ENCODE results near the gene CEP41.

Gene CEP41

GRCh38 chr7:130393841-130394411 lies 46.9 kb downstream of the CEP41 start:
- Histone ChIP-seq H2BK12ac (ENCODE audit: low read length in 2 of 2) (no peak overlapping the region), H3K9ac (ENCODE audit: low read length) (peak overlapping the region; percentile 7), H2BK5ac (ENCODE audit: low read depth, low read length, poor library complexity, severe bottlenecking) (no peak overlapping the region), H3K23ac (ENCODE audit: low read length in 2 of 2) (no peak overlapping the region), H2AK5ac (ENCODE audit: low read length, severe bottlenecking) (peak overlapping the region; percentile 37), H3K4me1 (ENCODE audit: control insufficient read depth, insufficient read depth, low read depth, low read length) (peaks cover 3% of the 10 kb centered on the region), H4K8ac (ENCODE audit: low read length) (no peak overlapping the region), H4K91ac (ENCODE audit: low read length) (no peak overlapping the region), H3K18ac (ENCODE audit: low read depth in 1 of 2, low read length in 2 of 2) (no peak overlapping the region), H2AFZ (ENCODE audit: low read depth, low read length) (no peak overlapping the region), H3K14ac (ENCODE audit: low read length in 2 of 2) (no peak overlapping the region), H3K4me3 (ENCODE audit: insufficient read depth in 1 of 2, low read depth in 1 of 2, low read length in 2 of 2) (peak overlapping the region in 1 of 2 experiments; percentile 3), H3K36me3 (ENCODE audit: control insufficient read depth in 1 of 2, insufficient read depth in 2 of 2, low read depth in 1 of 2, low read length in 2 of 2) (peaks cover 0 to 4% of the 10 kb centered on the region in 2 experiments), H3K27me3 (ENCODE audit: control insufficient read depth in 1 of 2, insufficient read depth in 1 of 2, low read length in 2 of 2) (no peaks in the 10 kb centered on the region), H3K4me2 (ENCODE audit: low read length, poor library complexity, severe bottlenecking) (no peak overlapping the region), H3K79me1 (replicated peaks; ENCODE audit: low read length, poor library complexity, severe bottlenecking) (no peaks in the 10 kb centered on the region), H3K9me3 (ENCODE audit: control insufficient read depth, low read length) (no peaks in the 10 kb centered on the region), H2BK15ac (ENCODE audit: low read depth, poor library complexity, severe bottlenecking) (no peak overlapping the region), H3K27ac (ENCODE audit: low read length, poor library complexity, severe bottlenecking) (no peak overlapping the region), H3K4ac (ENCODE audit: low read depth in 1 of 2, low read length in 2 of 2) (peak overlapping the region in 1 of 2 experiments; percentile 26), H2BK120ac (ENCODE audit: low read depth, low read length) (no peak overlapping the region)
- no peak for DNase-seq
- WGBS = 97% methylated on average over 9 of the region's 10 CpGs

GRCh38 chr7:130393101-130393561 lies 47.7 kb downstream of the CEP41 start:
- peak overlapping the region; percentile 45 for H4K8ac ChIP-seq (ENCODE audit: low read length)
- peaks cover 4% of the 10 kb centered on the region for H3K4me1 ChIP-seq (ENCODE audit: control insufficient read depth, insufficient read depth, low read depth, low read length)
- peak overlapping the region; percentile 96 for H3K27ac ChIP-seq (ENCODE audit: low read length, poor library complexity, severe bottlenecking)
- H4K91ac ChIP-seq (ENCODE audit: low read length) = no peak overlapping the region
- no peak overlapping the region for H2BK120ac ChIP-seq (ENCODE audit: low read depth, low read length)
- no peaks in the 10 kb centered on the region for H3K79me1 ChIP-seq (replicated peaks; ENCODE audit: low read length, poor library complexity, severe bottlenecking)
- no peak overlapping the region for H3K18ac ChIP-seq (ENCODE audit: low read depth in 1 of 2, low read length in 2 of 2)
- no peak overlapping the region for H3K14ac ChIP-seq (ENCODE audit: low read length in 2 of 2)
- no peak overlapping the region for H3K4ac ChIP-seq (ENCODE audit: low read depth in 1 of 2, low read length in 2 of 2)
- H3K9ac ChIP-seq (ENCODE audit: low read length) = peak overlapping the region; percentile 74
- no peak overlapping the region for H3K23ac ChIP-seq (ENCODE audit: low read length in 2 of 2)
- H3K27me3 ChIP-seq (ENCODE audit: control insufficient read depth in 1 of 2, insufficient read depth in 1 of 2, low read length in 2 of 2) = no peaks in the 10 kb centered on the region
- WGBS = 92% methylated on average over 5 of the region's 5 CpGs
- no peaks in the 10 kb centered on the region for H3K9me3 ChIP-seq (ENCODE audit: control insufficient read depth, low read length)
- peak overlapping the region in 1 of 2 experiments; percentile 3 for H3K4me3 ChIP-seq (ENCODE audit: insufficient read depth in 1 of 2, low read depth in 1 of 2, low read length in 2 of 2)
- no peak overlapping the region for H3K4me2 ChIP-seq (ENCODE audit: low read length, poor library complexity, severe bottlenecking)
- DNase-seq = peak; percentile 39
- no peak overlapping the region for H2AFZ ChIP-seq (ENCODE audit: low read depth, low read length)
- peak overlapping the region; percentile 89 for H2AK5ac ChIP-seq (ENCODE audit: low read length, severe bottlenecking)
- H2BK12ac ChIP-seq (ENCODE audit: low read length in 2 of 2) = peak overlapping the region in 1 of 2 experiments; percentile 80
- peaks cover 0 to 3% of the 10 kb centered on the region in 2 experiments for H3K36me3 ChIP-seq (ENCODE audit: control insufficient read depth in 1 of 2, insufficient read depth in 2 of 2, low read depth in 1 of 2, low read length in 2 of 2)
- H2BK15ac ChIP-seq (ENCODE audit: low read depth, poor library complexity, severe bottlenecking) = no peak overlapping the region
- peak overlapping the region; percentile 19 for H2BK5ac ChIP-seq (ENCODE audit: low read depth, low read length, poor library complexity, severe bottlenecking)

DNA sequence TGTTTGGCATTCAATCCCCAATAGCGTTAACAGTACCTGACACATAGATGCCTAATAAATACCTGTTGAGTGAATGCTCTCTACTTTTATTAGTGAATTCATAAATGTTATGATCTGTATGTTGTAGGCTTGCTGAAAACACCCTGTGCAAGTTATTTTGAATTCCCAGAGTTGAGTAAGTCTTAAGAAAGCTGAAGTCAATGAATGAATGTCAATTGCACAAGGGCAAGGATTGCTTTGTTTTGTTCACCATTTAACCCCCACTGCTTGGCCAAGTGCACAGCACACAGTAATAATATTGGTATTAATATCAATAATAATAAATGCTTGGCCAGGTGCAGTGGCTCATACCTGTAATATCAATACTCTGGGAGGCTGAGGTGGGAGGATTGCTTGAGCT lies 50.3 kb downstream of the CEP41 start:
- no peaks in the 10 kb centered on the region for H3K36me3 ChIP-seq (ENCODE audit: control insufficient read depth in 1 of 2, insufficient read depth in 2 of 2, low read depth in 1 of 2, low read length in 2 of 2)
- no peaks in the 10 kb centered on the region for H3K79me1 ChIP-seq (replicated peaks; ENCODE audit: low read length, poor library complexity, severe bottlenecking)
- H3K4me3 ChIP-seq (ENCODE audit: insufficient read depth in 1 of 2, low read depth in 1 of 2, low read length in 2 of 2) = no peak overlapping the region
- no CpG with 5 or more reads among the region's 1 CpG for WGBS
- H3K18ac ChIP-seq (ENCODE audit: low read depth in 1 of 2, low read length in 2 of 2) = no peak overlapping the region
- H2BK12ac ChIP-seq (ENCODE audit: low read length in 2 of 2) = no peak overlapping the region
- H3K4me1 ChIP-seq (ENCODE audit: control insufficient read depth, insufficient read depth, low read depth, low read length) = peaks cover 15% of the 10 kb centered on the region
- H3K27ac ChIP-seq (ENCODE audit: low read length, poor library complexity, severe bottlenecking) = no peak overlapping the region
- H4K91ac ChIP-seq (ENCODE audit: low read length) = no peak overlapping the region
- no peak overlapping the region for H3K4ac ChIP-seq (ENCODE audit: low read depth in 1 of 2, low read length in 2 of 2)
- H2AFZ ChIP-seq (ENCODE audit: low read depth, low read length) = no peak overlapping the region
- peak overlapping the region; percentile 87 for H2AK5ac ChIP-seq (ENCODE audit: low read length, severe bottlenecking)
- no peaks in the 10 kb centered on the region for H3K9me3 ChIP-seq (ENCODE audit: control insufficient read depth, low read length)
- no peak overlapping the region for H3K4me2 ChIP-seq (ENCODE audit: low read length, poor library complexity, severe bottlenecking)
- no peak overlapping the region for H3K23ac ChIP-seq (ENCODE audit: low read length in 2 of 2)
- no peak overlapping the region for H2BK120ac ChIP-seq (ENCODE audit: low read depth, low read length)
- no peak overlapping the region for H3K14ac ChIP-seq (ENCODE audit: low read length in 2 of 2)
- H3K27me3 ChIP-seq (ENCODE audit: control insufficient read depth in 1 of 2, insufficient read depth in 1 of 2, low read length in 2 of 2) = no peaks in the 10 kb centered on the region
- H4K8ac ChIP-seq (ENCODE audit: low read length) = no peak overlapping the region
- no peak overlapping the region for H2BK5ac ChIP-seq (ENCODE audit: low read depth, low read length, poor library complexity, severe bottlenecking)
- no peak overlapping the region for H2BK15ac ChIP-seq (ENCODE audit: low read depth, poor library complexity, severe bottlenecking)
- no peak for DNase-seq
- no peak overlapping the region for H3K9ac ChIP-seq (ENCODE audit: low read length)

GRCh38 chr7:130388671-130389070 lies 52.1 kb downstream of the CEP41 start:
- 100% methylated on average over 2 of the region's 2 CpGs for WGBS
- no peak overlapping the region for H2BK15ac ChIP-seq (ENCODE audit: low read depth, poor library complexity, severe bottlenecking)
- H3K27ac ChIP-seq (ENCODE audit: low read length, poor library complexity, severe bottlenecking) = peak overlapping the region; percentile 95
- H3K14ac ChIP-seq (ENCODE audit: low read length in 2 of 2) = no peak overlapping the region
- H3K27me3 ChIP-seq (ENCODE audit: control insufficient read depth in 1 of 2, insufficient read depth in 1 of 2, low read length in 2 of 2) = no peaks in the 10 kb centered on the region
- H2AK5ac ChIP-seq (ENCODE audit: low read length, severe bottlenecking) = peak overlapping the region; percentile 100
- no peak overlapping the region for H3K9ac ChIP-seq (ENCODE audit: low read length)
- H3K4me2 ChIP-seq (ENCODE audit: low read length, poor library complexity, severe bottlenecking) = no peak overlapping the region
- no peak overlapping the region for H3K4ac ChIP-seq (ENCODE audit: low read depth in 1 of 2, low read length in 2 of 2)
- peak overlapping the region; percentile 98 for H2BK5ac ChIP-seq (ENCODE audit: low read depth, low read length, poor library complexity, severe bottlenecking)
- H4K91ac ChIP-seq (ENCODE audit: low read length) = no peak overlapping the region
- H2BK120ac ChIP-seq (ENCODE audit: low read depth, low read length) = no peak overlapping the region
- no peak overlapping the region for H2AFZ ChIP-seq (ENCODE audit: low read depth, low read length)
- no peaks in the 10 kb centered on the region for H3K79me1 ChIP-seq (replicated peaks; ENCODE audit: low read length, poor library complexity, severe bottlenecking)
- peaks cover 17% of the 10 kb centered on the region for H3K4me1 ChIP-seq (ENCODE audit: control insufficient read depth, insufficient read depth, low read depth, low read length)
- no peak overlapping the region for H3K23ac ChIP-seq (ENCODE audit: low read length in 2 of 2)
- no peak for DNase-seq
- H3K36me3 ChIP-seq (ENCODE audit: control insufficient read depth in 1 of 2, insufficient read depth in 2 of 2, low read depth in 1 of 2, low read length in 2 of 2) = peaks cover 0 to 5% of the 10 kb centered on the region in 2 experiments
- H3K4me3 ChIP-seq (ENCODE audit: insufficient read depth in 1 of 2, low read depth in 1 of 2, low read length in 2 of 2) = no peak overlapping the region
- no peaks in the 10 kb centered on the region for H3K9me3 ChIP-seq (ENCODE audit: control insufficient read depth, low read length)
- H2BK12ac ChIP-seq (ENCODE audit: low read length in 2 of 2) = peak overlapping the region in 1 of 2 experiments; percentile 85
- no peak overlapping the region for H3K18ac ChIP-seq (ENCODE audit: low read depth in 1 of 2, low read length in 2 of 2)
- H4K8ac ChIP-seq (ENCODE audit: low read length) = no peak overlapping the region

Data from mesenchymal stem cell (in vitro differentiated cells and primary cell).